NCI-H82 (cell line): ENCODE data around the gene HK1.

Experiments
- DNase-seq: peaks from one replicate; lab custom pipeline; 2025; lab: John Stamatoyannopoulos, UW

Gene HK1

GRCh38 chr10:69345890-69346474 lies 67.7 kb downstream of the HK1 start:
- DNase-seq: peak; percentile 44

- DNase-seq: no peak
Observed at GRCh38 chr10:69346776-69347175, 68.5 kb downstream of the HK1 start.

GRCh38 chr10:69348816-69349541 lies 70.7 kb downstream of the HK1 start:
- DNase-seq: no peak

GRCh38 chr10:69349542-69349888 lies 71.2 kb downstream of the HK1 start:
- no peak for DNase-seq

GRCh38 chr10:69351589-69351988 lies 73.3 kb downstream of the HK1 start:
- DNase-seq: no peak

- no peak for DNase-seq
Observed at GRCh38 chr10:69352569-69353264, 74.4 kb downstream of the HK1 start.

- no peak for DNase-seq
Observed at GRCh38 chr10:69353977-69354635, 75.8 kb downstream of the HK1 start.

GRCh38 chr10:69356187-69356586 lies 77.9 kb downstream of the HK1 start:
- DNase-seq: no peak

- no peak for DNase-seq
Observed at GRCh38 chr10:69358148-69358795, 80.0 kb downstream of the HK1 start.

- no peak for DNase-seq
Observed at GRCh38 chr10:69359148-69359547, 80.9 kb downstream of the HK1 start.

GRCh38 chr10:69359594-69359993 lies 81.3 kb downstream of the HK1 start:
- DNase-seq: no peak

- DNase-seq: no peak
Observed at GRCh38 chr10:69360485-69361302, 82.4 kb downstream of the HK1 start.

- DNase-seq: no peak
Observed at GRCh38 chr10:69361303-69361614, 83.0 kb downstream of the HK1 start.

GRCh38 chr10:69362471-69362954 lies 84.2 kb downstream of the HK1 start:
- DNase-seq: peak; percentile 97

- DNase-seq: no peak
Observed at GRCh38 chr10:69363666-69364065, 85.4 kb downstream of the HK1 start.

GRCh38 chr10:69364232-69364940 lies 86.1 kb downstream of the HK1 start:
- DNase-seq: no peak

- DNase-seq: no peak
Observed at GRCh38 chr10:69366738-69367137, 88.4 kb downstream of the HK1 start.

- DNase-seq: no peak
Observed at GRCh38 chr10:69367469-69367868, 89.2 kb downstream of the HK1 start.

- DNase-seq: no peak
Observed at GRCh38 chr10:69372126-69372980, 94.1 kb downstream of the HK1 start.

GRCh38 chr10:69374242-69374641 lies 95.9 kb downstream of the HK1 start:
- no peak for DNase-seq
